ENCODE data around the gene LIPJ.

The LIPJ gene

DNA sequence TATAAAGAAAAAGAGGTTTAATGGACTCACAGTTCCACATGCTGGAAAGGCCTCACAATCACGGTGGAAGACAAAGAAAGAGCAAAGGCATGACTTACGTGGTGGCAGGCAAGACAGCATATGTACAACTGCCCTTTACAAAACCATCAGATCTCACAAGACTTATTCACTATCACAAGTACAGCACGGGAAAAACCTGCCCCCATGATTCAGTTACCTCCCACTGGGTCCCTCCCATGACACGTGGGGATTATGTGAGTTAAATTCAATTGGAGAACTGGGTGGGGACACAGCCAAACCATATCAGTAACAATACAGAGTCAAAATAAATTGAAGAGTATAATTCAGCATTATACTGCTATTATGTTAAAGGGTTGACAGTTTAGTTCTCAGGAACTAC is 41.2 kb upstream of the LIPJ start:
- TF ChIP-seq, protein P1, sequence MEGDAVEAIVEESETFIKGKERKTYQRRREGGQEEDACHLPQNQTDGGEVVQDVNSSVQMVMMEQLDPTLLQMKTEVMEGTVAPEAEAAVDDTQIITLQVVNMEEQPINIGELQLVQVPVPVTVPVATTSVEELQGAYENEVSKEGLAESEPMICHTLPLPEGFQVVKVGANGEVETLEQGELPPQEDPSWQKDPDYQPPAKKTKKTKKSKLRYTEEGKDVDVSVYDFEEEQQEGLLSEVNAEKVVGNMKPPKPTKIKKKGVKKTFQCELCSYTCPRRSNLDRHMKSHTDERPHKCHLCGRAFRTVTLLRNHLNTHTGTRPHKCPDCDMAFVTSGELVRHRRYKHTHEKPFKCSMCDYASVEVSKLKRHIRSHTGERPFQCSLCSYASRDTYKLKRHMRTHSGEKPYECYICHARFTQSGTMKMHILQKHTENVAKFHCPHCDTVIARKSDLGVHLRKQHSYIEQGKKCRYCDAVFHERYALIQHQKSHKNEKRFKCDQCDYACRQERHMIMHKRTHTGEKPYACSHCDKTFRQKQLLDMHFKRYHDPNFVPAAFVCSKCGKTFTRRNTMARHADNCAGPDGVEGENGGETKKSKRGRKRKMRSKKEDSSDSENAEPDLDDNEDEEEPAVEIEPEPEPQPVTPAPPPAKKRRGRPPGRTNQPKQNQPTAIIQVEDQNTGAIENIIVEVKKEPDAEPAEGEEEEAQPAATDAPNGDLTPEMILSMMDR (conservative IDR thresholded peaks at IDR 0.05; ENCODE audit: low read depth, low read length): no peak
- peak; percentile 44 for DNase-seq (ENCODE audit: low read depth)

GRCh38 chr10:88546497-88546896 is 40.1 kb upstream of the LIPJ start:
- no peak for DNase-seq (ENCODE audit: low read depth)
- no peak overlapping the region for H3K4me3 ChIP-seq (ENCODE audit: low read depth, low read length)
- TF ChIP-seq, protein P1 (conservative IDR thresholded peaks at IDR 0.05; ENCODE audit: low read depth, low read length): no peak

More for the DNA sequence above, 41.2 kb upstream of the LIPJ start:
- no peak overlapping the region for H3K4me3 ChIP-seq (ENCODE audit: low read depth, low read length)

- no peak for DNase-seq (ENCODE audit: low read depth)
- TF ChIP-seq, protein P1 (conservative IDR thresholded peaks at IDR 0.05; ENCODE audit: low read depth, low read length): no peak
These were observed 35.3 kb upstream of the LIPJ start for GRCh38 chr10:88551246-88551645.

GRCh38 chr10:88553116-88553752 is 33.3 kb upstream of the LIPJ start:
- peak; percentile 94 for DNase-seq (ENCODE audit: low read depth)
- TF ChIP-seq, protein P1 (conservative IDR thresholded peaks at IDR 0.05; ENCODE audit: low read depth, low read length): peak; percentile 92

More at GRCh38 chr10:88551246-88551645, 35.3 kb upstream of the LIPJ start:
- H3K4me3 ChIP-seq (ENCODE audit: low read depth, low read length): no peak overlapping the region

GRCh38 chr10:88555190-88555908 is 31.2 kb upstream of the LIPJ start:
- H3K4me3 ChIP-seq (ENCODE audit: low read depth, low read length): no peak overlapping the region
- DNase-seq (ENCODE audit: low read depth): no peak
- TF ChIP-seq, protein P1 (conservative IDR thresholded peaks at IDR 0.05; ENCODE audit: low read depth, low read length): no peak

More at GRCh38 chr10:88553116-88553752, 33.3 kb upstream of the LIPJ start:
- H3K4me3 ChIP-seq (ENCODE audit: low read depth, low read length): no peak overlapping the region

- DNase-seq (ENCODE audit: low read depth): no peak
- H3K4me3 ChIP-seq (ENCODE audit: low read depth, low read length): no peak overlapping the region
- TF ChIP-seq, protein P1 (conservative IDR thresholded peaks at IDR 0.05; ENCODE audit: low read depth, low read length): no peak
These were observed 29.3 kb upstream of the LIPJ start for GRCh38 chr10:88557256-88557655.

Measured in choroid plexus epithelial cell (primary cell).